Glomerular visceral epithelial cell (primary cell): ENCODE measurements around the gene COL6A5.
A peak's percentile ranks its signal among the peaks of the same experiment; 100 is the strongest.
"Not testable (repeated sequence)": the region's sequence is repeated elsewhere in the genome, so short reads cannot be mapped to it uniquely, and the experiment has no call there.

Source experiments
- DNase-seq: peaks from one replicate; pipeline ENCODE4 v3.0.0-alpha.2; 2016; ENCODE audit errors: extremely low spot score

The COL6A5 gene

GRCh38 chr3:130433306-130433705 is 87.8 kb downstream of the COL6A5 start:
- DNase-seq = no peak

GRCh38 chr3:130442284-130442683 is 96.8 kb downstream of the COL6A5 start:
- no peak for DNase-seq

- not testable (repeated sequence) for DNase-seq
These were observed 101.4 kb downstream of the COL6A5 start for GRCh38 chr3:130446840-130447239.

GRCh38 chr3:130448155-130448554 is 102.7 kb downstream of the COL6A5 start:
- not testable (repeated sequence) for DNase-seq

- DNase-seq = no peak
These were observed 111.1 kb downstream of the COL6A5 start for GRCh38 chr3:130456540-130456939.

- DNase-seq = no peak
These were observed 112.2 kb downstream of the COL6A5 start for GRCh38 chr3:130457671-130458070.

- no peak for DNase-seq
These were observed 114.5 kb downstream of the COL6A5 start for GRCh38 chr3:130459944-130460343.

GRCh38 chr3:130462089-130462488 is 116.6 kb downstream of the COL6A5 start:
- DNase-seq = no peak

GRCh38 chr3:130463221-130463620 is 117.7 kb downstream of the COL6A5 start:
- DNase-seq = no peak

GRCh38 chr3:130465521-130465920 is 120.0 kb downstream of the COL6A5 start:
- no peak for DNase-seq

- DNase-seq = no peak
These were observed 122.8 kb downstream of the COL6A5 start for GRCh38 chr3:130468311-130468710.

GRCh38 chr3:130470126-130470525 is 124.7 kb downstream of the COL6A5 start:
- no peak for DNase-seq

GRCh38 chr3:130473416-130473815 is 127.9 kb downstream of the COL6A5 start:
- no peak for DNase-seq

GRCh38 chr3:130480736-130481135 is 135.3 kb downstream of the COL6A5 start:
- peak; percentile 13 for DNase-seq

- no peak for DNase-seq
These were observed 142.8 kb downstream of the COL6A5 start for GRCh38 chr3:130488288-130488687.

GRCh38 chr3:130488769-130489450 is 143.4 kb downstream of the COL6A5 start:
- no peak for DNase-seq

- DNase-seq = no peak
These were observed 144.8 kb downstream of the COL6A5 start for GRCh38 chr3:130490241-130490640.

GRCh38 chr3:130491431-130491830 is 146.0 kb downstream of the COL6A5 start:
- no peak for DNase-seq

GRCh38 chr3:130504701-130505100 is 159.2 kb downstream of the COL6A5 start:
- no peak for DNase-seq

- no peak for DNase-seq
These were observed 160.6 kb downstream of the COL6A5 start for GRCh38 chr3:130506031-130506430.

GRCh38 chr3:130507746-130508145 is 162.3 kb downstream of the COL6A5 start:
- no peak for DNase-seq

- DNase-seq = no peak
These were observed 163.5 kb downstream of the COL6A5 start for GRCh38 chr3:130509008-130509407.

- no peak for DNase-seq
These were observed 169.2 kb downstream of the COL6A5 start for GRCh38 chr3:130514681-130515080.

- DNase-seq = no peak
These were observed 170.3 kb downstream of the COL6A5 start for GRCh38 chr3:130515755-130516154.
